Neural progenitor cell (in vitro differentiated cells): ENCODE data around the gene HNRNPM. TPM values are rescaled to one million over a fixed set of nuclear protein-coding genes. Genes with fewer than 3 reads are reported as not detected.

Source experiments
- DNase-seq: peaks from one replicate; pipeline ENCODE4 v3.0.0-alpha.2; 2016; ENCODE audit warnings: low spot score
- H2AFZ ChIP-seq: fragments of 200-600 bp; sonication (generic); replicated peaks from 2 replicates; pipeline ENCODE4 v1.6.1; 2016; ENCODE audit warnings: antibody characterized with exemption
- H3F3A ChIP-seq: fragments of 200-600 bp; sonication (generic); 2 replicates; pipeline ENCODE4 v1.6.1; 2016; ENCODE audit warnings: antibody characterized with exemption, low read depth
- H3K27ac ChIP-seq: fragments of 200-600 bp; sonication (generic); 2 replicates; pipeline ENCODE4 v1.5.1; 2016; ENCODE audit warnings: mild to moderate bottlenecking
- H3K27me3 ChIP-seq: fragments of 200-600 bp; sonication (generic); 2 replicates; pipeline ENCODE4 v1.6.1; 2016; ENCODE audit warnings: mild to moderate bottlenecking, moderate library complexity
- H3K36me3 ChIP-seq: fragments of 200-600 bp; sonication (generic); 2 replicates; pipeline ENCODE4 v1.5.1; 2016
- H3K4me1 ChIP-seq: fragments of 200-600 bp; sonication (generic); 2 replicates; pipeline ENCODE4 v1.6.1; 2016; ENCODE audit warnings: mixed run types
- H3K4me2 ChIP-seq: fragments of 200-600 bp; sonication (generic); 2 replicates; pipeline ENCODE4 v1.6.1; 2016
- H3K4me3 ChIP-seq: fragments of 200-600 bp; sonication (generic); 2 replicates; pipeline ENCODE4 v1.5.1; 2016
- H3K79me2 ChIP-seq: fragments of 200-600 bp; sonication (generic); 2 replicates; pipeline ENCODE4 v1.6.1; 2016; ENCODE audit warnings: low read depth
- H3K9ac ChIP-seq: fragments of 200-600 bp; sonication (generic); 2 replicates; pipeline ENCODE4 v1.6.1; 2016
- H3K9me3 ChIP-seq: fragments of 200-600 bp; sonication (generic); 2 replicates; pipeline ENCODE4 v1.5.1; 2016; ENCODE audit warnings: low read depth
- H4K20me1 ChIP-seq: fragments of 200-600 bp; sonication (generic); 2 replicates; pipeline ENCODE4 v1.6.1; 2016; ENCODE audit warnings: low read depth
- H3K27ac Mint-ChIP-seq: 3 replicates; pipeline ENCODE4 v1.8.0; 2021; ENCODE audit warnings: mixed read lengths
- H3K27me3 Mint-ChIP-seq: 2 replicates; pipeline ENCODE4 v1.8.0; 2022; ENCODE audit warnings: low read depth, mild to moderate bottlenecking, inconsistent platforms, moderate library complexity, mixed read lengths; ENCODE audit not compliant: insufficient read depth
- H3K36me3 Mint-ChIP-seq: 3 replicates; pipeline ENCODE4 v1.8.0; 2021; ENCODE audit warnings: mixed read lengths
- H3K4me1 Mint-ChIP-seq: 3 replicates; pipeline ENCODE4 v1.8.0; 2021; ENCODE audit warnings: mixed read lengths
- H3K4me3 Mint-ChIP-seq: 3 replicates; pipeline ENCODE4 v1.8.0; 2021; ENCODE audit warnings: mild to moderate bottlenecking, moderate library complexity, mixed read lengths
- H3K9me3 Mint-ChIP-seq: 3 replicates; pipeline ENCODE4 v1.8.0; 2020; ENCODE audit warnings: mixed read lengths
- CTCF ChIP-seq: fragments of 200-600 bp; sonication (generic); IDR thresholded peaks from 2 replicates; pipeline ENCODE4 v1.5.1; 2017; ENCODE audit warnings: antibody characterized with exemption, mild to moderate bottlenecking
- EZH2 ChIP-seq: fragments of 200-600 bp; sonication (generic); IDR thresholded peaks from 2 replicates; pipeline ENCODE4 v1.6.1; 2017; ENCODE audit warnings: antibody characterized with exemption, mild to moderate bottlenecking, moderate library complexity
- EZH2phosphoT487 ChIP-seq: fragments of 200-600 bp; sonication (generic); IDR thresholded peaks from 2 replicates; pipeline ENCODE4 v1.6.1; 2017; ENCODE audit warnings: antibody characterized with exemption
- total RNA-seq: library from RNA; depleted of rRNA; stranded (reverse); fragments of >200 nt; gene quantifications from 2 replicates; pipeline ENCODE4 v1.2.3, GENCODE V29; 2015; ENCODE audit warnings: low replicate concordance

HNRNPM gene
- total RNA-seq, 1 donor from 2014 or later, result 118 TPM

DNA sequence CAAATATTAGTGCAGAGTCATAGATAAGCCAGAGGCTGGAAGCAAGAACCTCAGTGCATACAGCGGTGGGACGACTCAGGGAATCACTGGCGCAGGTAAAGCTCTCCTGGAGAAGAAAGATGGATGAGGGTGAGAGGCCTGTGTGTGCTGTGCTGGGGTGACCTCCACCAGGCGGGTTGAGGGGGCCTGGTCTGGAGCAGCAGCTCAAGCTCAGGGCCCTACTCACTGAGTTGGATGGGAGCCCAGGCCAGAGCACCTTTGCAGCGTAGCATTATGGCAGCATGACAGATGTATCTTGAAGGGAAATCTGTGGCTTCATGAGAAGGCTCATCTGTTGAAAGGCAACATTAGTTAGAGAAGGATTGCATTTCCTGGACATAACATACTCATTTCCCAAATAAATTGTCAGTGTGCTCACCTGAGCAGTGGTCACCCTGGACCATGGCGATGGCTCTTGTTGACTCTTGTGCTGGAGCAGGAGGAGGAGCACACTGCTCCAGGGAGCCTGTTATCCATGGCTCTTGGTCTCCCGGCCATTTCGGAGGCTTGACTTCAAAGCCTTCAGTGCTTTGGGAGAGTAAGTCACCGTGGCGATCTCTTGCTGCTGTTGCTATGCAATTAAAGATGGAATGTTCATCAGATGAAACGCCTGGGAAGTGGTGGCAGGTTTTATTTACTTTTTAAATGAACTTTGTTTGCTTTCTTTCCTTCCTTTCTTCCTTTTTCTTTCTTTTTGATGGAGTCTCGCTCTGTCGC lies 25.0 kb downstream of the HNRNPM start:
- Mint-ChIP-seq H3K9me3 (no peaks in the 10 kb centered on the region), H3K27me3 (peaks cover 4% of the 10 kb centered on the region), H3K4me1 (peaks cover 43% of the 10 kb centered on the region), H3K36me3 (peaks cover 67% of the 10 kb centered on the region), H3K27ac (peak overlapping the region; percentile 94), H3K4me3 (peak overlapping the region; percentile 73)
- Histone ChIP-seq H4K20me1 (peaks cover 95% of the 10 kb centered on the region), H2AFZ (no peak overlapping the region), H3K4me2 (no peak overlapping the region), H3K27ac (no peak overlapping the region), H3K9me3 (no peaks in the 10 kb centered on the region), H3K4me3 (no peak overlapping the region), H3K9ac (no peak overlapping the region), H3K27me3 (no peaks in the 10 kb centered on the region), H3K4me1 (no peaks in the 10 kb centered on the region), H3K36me3 (peaks cover 33% of the 10 kb centered on the region), H3F3A (peaks cover 20% of the 10 kb centered on the region), H3K79me2 (peaks cover 98% of the 10 kb centered on the region)
- no peak for TF ChIP-seq EZH2phosphoT487
- TF ChIP-seq CTCF, result no peak
- TF ChIP-seq EZH2, result no peak
- no peak for DNase-seq

- H3K9ac ChIP-seq, result no peak overlapping the region
- peak overlapping the region; percentile 57 for H3K27ac Mint-ChIP-seq
- no peak overlapping the region for H2AFZ ChIP-seq
- no peak for DNase-seq
- H3K36me3 Mint-ChIP-seq, result peaks cover 54% of the 10 kb centered on the region
- H3K4me1 Mint-ChIP-seq, result peaks cover 48% of the 10 kb centered on the region
- peaks cover 4% of the 10 kb centered on the region for H3K27me3 Mint-ChIP-seq
- H3K36me3 ChIP-seq, result peaks cover 17% of the 10 kb centered on the region
- no peaks in the 10 kb centered on the region for H3K9me3 ChIP-seq
- H3K27ac ChIP-seq, result peak overlapping the region; percentile 8
- peaks cover 97% of the 10 kb centered on the region for H4K20me1 ChIP-seq
- H3K9me3 Mint-ChIP-seq, result no peaks in the 10 kb centered on the region
- no peak overlapping the region for H3K4me3 Mint-ChIP-seq
- H3K4me3 ChIP-seq, result no peak overlapping the region
- H3K27me3 ChIP-seq, result no peaks in the 10 kb centered on the region
- H3K4me1 ChIP-seq, result no peaks in the 10 kb centered on the region
- no peak overlapping the region for H3K4me2 ChIP-seq
- peaks cover 99% of the 10 kb centered on the region for H3K79me2 ChIP-seq
- TF ChIP-seq EZH2phosphoT487 (no peak), EZH2 (no peak), CTCF (no peak)
- peaks cover 16% of the 10 kb centered on the region for H3F3A ChIP-seq
These were observed 29.1 kb downstream of the HNRNPM start for GRCh38 chr19:8473648-8474476.

DNA sequence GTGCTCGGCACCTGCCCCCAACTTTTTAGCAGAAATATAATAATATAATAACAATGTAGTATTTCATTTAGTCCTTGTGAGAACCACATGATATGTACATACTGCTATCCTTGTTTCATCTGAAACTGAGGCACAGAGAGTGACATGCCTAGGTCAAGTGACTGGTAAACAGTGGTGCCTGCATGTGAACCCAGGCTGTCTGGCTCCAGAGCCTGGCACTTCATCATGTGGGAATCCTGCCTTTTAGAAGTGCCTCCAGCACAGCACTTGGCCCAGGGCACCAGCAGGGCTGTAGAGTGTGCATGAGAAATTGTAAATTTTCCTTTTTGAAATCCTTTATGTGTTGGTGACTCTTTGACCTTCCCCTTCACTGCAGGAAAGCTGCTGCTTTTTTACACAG lies 30.2 kb downstream of the HNRNPM start:
- H3F3A ChIP-seq, result peaks cover 16% of the 10 kb centered on the region
- H3K36me3 ChIP-seq, result peaks cover 17% of the 10 kb centered on the region
- no peak overlapping the region for H3K27ac ChIP-seq
- no peaks in the 10 kb centered on the region for H3K9me3 ChIP-seq
- peaks cover 97% of the 10 kb centered on the region for H4K20me1 ChIP-seq
- H3K79me2 ChIP-seq, result peaks cover 99% of the 10 kb centered on the region
- H3K27me3 ChIP-seq, result no peaks in the 10 kb centered on the region
- no peak for DNase-seq
- H3K4me3 ChIP-seq, result no peak overlapping the region
- peaks cover 4% of the 10 kb centered on the region for H3K27me3 Mint-ChIP-seq
- H3K36me3 Mint-ChIP-seq, result peaks cover 45% of the 10 kb centered on the region
- H3K4me1 Mint-ChIP-seq, result peaks cover 36% of the 10 kb centered on the region
- H3K4me2 ChIP-seq, result no peak overlapping the region
- H3K27ac Mint-ChIP-seq, result no peak overlapping the region
- no peak overlapping the region for H2AFZ ChIP-seq
- no peaks in the 10 kb centered on the region for H3K9me3 Mint-ChIP-seq
- no peak overlapping the region for H3K9ac ChIP-seq
- TF ChIP-seq EZH2 (no peak), CTCF (no peak)
- no peaks in the 10 kb centered on the region for H3K4me1 ChIP-seq
- no peak overlapping the region for H3K4me3 Mint-ChIP-seq
